Gastrocnemius medialis (tissue), 4 donors: ENCODE data around the gene ZNF146.

Experiments
- CTCF ChIP-seq, 5 experiments: fragments of 450-650 bp in 3 of 5; fragments of 200-600 bp in 2 of 5; sonication (generic) in 2 of 5; IDR thresholded peaks in 4 of 5; conservative IDR thresholded peaks in 1 of 5; 1 replicate in 4 of 5; 2 replicates in 1 of 5; pipeline ENCODE4 v1.5.1; 2016 to 2019; ENCODE audit warnings: antibody characterized with exemption in 5 of 5, mild to moderate bottlenecking in 3 of 5, moderate library complexity in 3 of 5
- POLR2A ChIP-seq, 2 donors: fragments of 450-650 bp; IDR thresholded peaks; one replicate each; pipeline ENCODE4 v1.6.1; 2017; ENCODE audit warnings: antibody characterized with exemption in 2 of 2, mild to moderate bottlenecking in 2 of 2, moderate library complexity in 2 of 2

- TF ChIP-seq CTCF (IDR thresholded peaks at IDR 0.05 in 4 of 5, conservative IDR thresholded peaks at IDR 0.05 in 1 of 5) = no peak
- TF ChIP-seq POLR2A (IDR thresholded peaks at IDR 0.05) = no peak
Observed at GRCh38 chr19:36210497-36210896, 4.4 kb upstream of the ZNF146 start.
